K562 (cell line): ENCODE measurements around the gene PXN. TPM values are rescaled to one million over a fixed set of nuclear protein-coding genes. Genes with fewer than 3 reads are reported as not detected.

Source experiments
- BCLAF1 ChIP-seq, 2 experiments: fragments of 450-650 bp in 1 of 2; IDR thresholded peaks; 2 replicates each; pipeline ENCODE4 v1.6.1; 2011 to 2017; ENCODE audit warnings: low read depth in 2 of 2, antibody characterized with exemption in 1 of 2, borderline replicate concordance in 1 of 2, low read length in 1 of 2, mild to moderate bottlenecking in 1 of 2, mixed read lengths in 1 of 2; ENCODE audit not compliant: control insufficient read depth in 1 of 2
- E2F5 ChIP-seq: sonication (generic); formaldehyde crosslinking; IDR thresholded peaks from 2 replicates; pipeline ENCODE4 v1.8.0; 2022; ENCODE audit warnings: mild to moderate bottlenecking, missing genetic modification reagents
- ESRRA ChIP-seq: fragments of 450-650 bp; IDR thresholded peaks from 2 replicates; pipeline ENCODE4 v1.6.1; 2014; ENCODE audit warnings: low read depth, mild to moderate bottlenecking, moderate library complexity, borderline replicate concordance
- GABPA ChIP-seq: fragments of 200-800 bp; sonication (Bioruptor generic); conservative IDR thresholded peaks from 2 replicates; pipeline ENCODE4 v1.6.1; 2016; ENCODE audit warnings: low read depth, missing genetic modification characterization, missing compliant biosample characterization
- GATAD2B ChIP-seq: fragments of 450-650 bp; IDR thresholded peaks from 2 replicates; pipeline ENCODE4 v1.6.1; 2017; ENCODE audit warnings: mild to moderate bottlenecking, borderline replicate concordance
- HINFP ChIP-seq: fragments of 450-650 bp; conservative IDR thresholded peaks from 2 replicates; pipeline ENCODE4 v1.6.1; 2016; ENCODE audit warnings: missing genetic modification characterization, low read depth, mild to moderate bottlenecking, control low read depth, missing compliant biosample characterization
- NR3C1 ChIP-seq: sonication (generic); formaldehyde crosslinking; IDR thresholded peaks from 2 replicates; pipeline ENCODE4 v1.8.1; 2022; ENCODE audit warnings: missing genetic modification reagents
- OTX1 ChIP-seq: fragments of 450-650 bp; formaldehyde crosslinking; IDR thresholded peaks from 2 replicates; pipeline ENCODE4 v1.4.0; 2022; ENCODE audit warnings: mild to moderate bottlenecking
- PCBP1 ChIP-seq: fragments of 200-400 bp; formaldehyde crosslinking; IDR thresholded peaks from 2 replicates; pipeline ENCODE4 v1.6.1; 2018; ENCODE audit warnings: mild to moderate bottlenecking, low read depth, low read length; ENCODE audit not compliant: poor library complexity, severe bottlenecking
- PRDM10 ChIP-seq: fragments of 450-650 bp; IDR thresholded peaks from 2 replicates; pipeline ENCODE4 v1.6.1; 2018; ENCODE audit not compliant: partially characterized antibody
- SIN3A ChIP-seq, 2 experiments: fragments of 150-350 bp in 1 of 2; IDR thresholded peaks; 2 replicates each; pipeline ENCODE4 v1.6.1; 2011 to 2016; ENCODE audit warnings: borderline replicate concordance in 2 of 2, low read depth in 2 of 2, low read length in 2 of 2, mild to moderate bottlenecking in 2 of 2, moderate library complexity in 2 of 2; ENCODE audit not compliant: control insufficient read depth in 1 of 2
- SIX5 ChIP-seq, 2 experiments: IDR thresholded peaks; 2 replicates each; pipeline ENCODE4 v1.6.1; 2011; ENCODE audit warnings: low read length in 2 of 2, borderline replicate concordance in 1 of 2, low read depth in 1 of 2, mild to moderate bottlenecking in 1 of 2, moderate library complexity in 1 of 2; ENCODE audit not compliant: insufficient read depth in 1 of 2
- ZNF347 ChIP-seq: fragments of 450-650 bp; formaldehyde crosslinking; IDR thresholded peaks from 2 replicates; pipeline ENCODE4 v1.4.0; 2020; ENCODE audit warnings: low read depth, mild to moderate bottlenecking, moderate library complexity
- ZNF76 ChIP-seq: fragments of 250-450 bp; sonication (Bioruptor Pico); IDR thresholded peaks from 2 replicates; pipeline ENCODE4 v1.4.0; 2020; ENCODE audit warnings: mild to moderate bottlenecking, moderate library complexity, borderline replicate concordance
- polyA plus RNA-seq, 8 experiments: library from polyadenylated mRNA; depleted of rRNA in 4 of 8; stranded (reverse) in 5 of 8; unstranded in 3 of 8; fragments of >200 nt; fragmentation: Nextera tagmentation in 2 of 8; fragmentation: Illumina TruSeq in 1 of 8; extraction: Ambion mirVana in 2 of 8; extraction: Trizol in 1 of 8; gene quantifications; 2 replicates each; pipeline versions ENCODE4 v1.2.1 to v1.2.3, GENCODE V29; 2011 to 2014; ENCODE audit warnings: inconsistent platforms in 1 of 8, missing spikeins in 1 of 8
- total RNA-seq, 7 experiments: library from RNA; depleted of rRNA in 6 of 7; stranded (reverse); fragments of >200 nt in 6 of 7; fragmentation: Illumina TruSeq in 2 of 7; extraction: Trizol in 2 of 7; gene quantifications; 2 replicates each; pipeline versions ENCODE4 v1.2.1 to v1.2.3, GENCODE V29; 2011 to 2021; ENCODE audit warnings: low replicate concordance in 1 of 7

Gene PXN
- total and polyA plus RNA-seq, 9 of the 15 experiments (the other 6 are each of a cell fraction or from before 2014, with no cell fraction given) = 4.0 to 74.1 (median 18.6) TPM

- TF ChIP-seq HINFP (tag) (0 out of 2 replicates have a peak, but pooled peaks have one; percentile 19), BCLAF1 (IDR thresholded peaks at IDR 0.05; ENCODE audit: borderline replicate concordance in 1 of 2, control insufficient read depth in 1 of 2, low read depth in 2 of 2, low read length in 1 of 2) (peak in 1 of 2 experiments; percentile 96; a peak in 2 of 4 replicates), SIN3A (IDR thresholded peaks at IDR 0.05; ENCODE audit: borderline replicate concordance in 2 of 2, control insufficient read depth in 1 of 2, low read depth in 2 of 2, low read length in 2 of 2) (peak; percentile 66 to 94; a peak in 1 of 4 replicates), ZNF347 (CRISPR knock-in tag) (no peak), NR3C1 (CRISPR knock-in tag) (no peak), PCBP1 (no peak), GABPA (tag) (0 out of 2 replicates have a peak, but pooled peaks have one; percentile 38), SIX5 (IDR thresholded peaks at IDR 0.05; ENCODE audit: borderline replicate concordance in 1 of 2, insufficient read depth in 1 of 2, low read depth in 1 of 2, low read length in 2 of 2) (peak; percentile 87 to 92), PRDM10 (peak; percentile 100), ESRRA (peak; percentile 72), OTX1 (CRISPR knock-in tag) (peak; percentile 42; the same call in 1 of the 2 replicates), ZNF76 (no peak), GATAD2B (no peak), E2F5 (CRISPR knock-in tag) (no peak)
These were observed 36.7 kb upstream of the PXN start, which contains the start of gene SIRT4 (continued) for GRCh38 chr12:120301962-120302815.
